GM18505 (cell line): Measurements from ENCODE around the gene RAB22A.

Experiments used
- ATAC-seq: cut with Tn5 transposase; IDR thresholded peaks from one replicate; pipeline ENCODE4 v1.9.1; 2021; ENCODE audit not compliant: unreplicated experiment
- POLR2A ChIP-seq: IDR thresholded peaks from 4 replicates; pipeline ENCODE4 v1.6.1; 2011; ENCODE audit warnings: borderline replicate concordance; ENCODE audit not compliant: insufficient read depth, insufficient read length; ENCODE audit errors: extremely low read depth

RAB22A gene

GRCh38 chr20:58308680-58309527 lies 611 bp upstream of the RAB22A start:
- TF ChIP-seq POLR2A, result peak; percentile 55
- peak; percentile 49 for ATAC-seq

- ATAC-seq, result no peak
- TF ChIP-seq POLR2A, result no peak
Observed at GRCh38 chr20:58310291-58310782, 822 bp downstream of the RAB22A start.

GRCh38 chr20:58312836-58313235 lies 3.3 kb downstream of the RAB22A start:
- TF ChIP-seq POLR2A, result no peak
- ATAC-seq, result no peak

- TF ChIP-seq POLR2A, result no peak
- ATAC-seq, result no peak
Observed at GRCh38 chr20:58313396-58313795, 3.9 kb downstream of the RAB22A start.

- TF ChIP-seq POLR2A, result no peak
- ATAC-seq, result no peak
Observed at GRCh38 chr20:58321205-58321604, 11.7 kb downstream of the RAB22A start.

- TF ChIP-seq POLR2A, result no peak
- no peak for ATAC-seq
Observed at GRCh38 chr20:58322083-58322482, 12.6 kb downstream of the RAB22A start.

GRCh38 chr20:58325912-58326311 lies 16.4 kb downstream of the RAB22A start:
- TF ChIP-seq POLR2A, result no peak
- no peak for ATAC-seq

GRCh38 chr20:58327211-58327610 lies 17.7 kb downstream of the RAB22A start:
- TF ChIP-seq POLR2A, result no peak
- no peak for ATAC-seq

GRCh38 chr20:58328836-58329235 lies 19.3 kb downstream of the RAB22A start:
- ATAC-seq, result no peak
- no peak for TF ChIP-seq POLR2A

- no peak for TF ChIP-seq POLR2A
- ATAC-seq, result no peak
Observed at GRCh38 chr20:58329711-58330110, 20.2 kb downstream of the RAB22A start.

GRCh38 chr20:58330249-58330648 lies 20.7 kb downstream of the RAB22A start:
- TF ChIP-seq POLR2A, result no peak
- no peak for ATAC-seq

- no peak for ATAC-seq
- TF ChIP-seq POLR2A, result no peak
Observed at GRCh38 chr20:58330687-58331086, 21.2 kb downstream of the RAB22A start.

GRCh38 chr20:58331961-58332551 lies 22.5 kb downstream of the RAB22A start:
- TF ChIP-seq POLR2A, result no peak

GRCh38 chr20:58339741-58340140 lies 30.2 kb downstream of the RAB22A start:
- no peak for ATAC-seq

More at GRCh38 chr20:58331961-58332551, 22.5 kb downstream of the RAB22A start:
- no peak for ATAC-seq

More at GRCh38 chr20:58339741-58340140, 30.2 kb downstream of the RAB22A start:
- TF ChIP-seq POLR2A, result no peak
